Breast epithelium (tissue), 4 donors: ENCODE results near the gene SNX1. TPM values are rescaled to one million over a fixed set of nuclear protein-coding genes. Genes with fewer than 3 reads are reported as not detected.

Source experiments
- DNase-seq, 2 donors: peaks; one replicate each; pipeline ENCODE4 v3.0.0-alpha.2; 2019; ENCODE audit warnings: low spot score in 2 of 2
- H3K27ac ChIP-seq, 2 donors: fragments of 200-600 bp; sonication (generic) in 1 of 2; one replicate each; pipeline ENCODE4 v1.5.1; 2016 to 2019; ENCODE audit warnings: mild to moderate bottlenecking in 1 of 2
- H3K27me3 ChIP-seq, 2 donors: fragments of 200-600 bp; sonication (generic) in 1 of 2; one replicate each; pipeline versions ENCODE4 v1.5.1 to v1.6.0; 2017 to 2019; ENCODE audit warnings: control low read depth in 1 of 2, mild to moderate bottlenecking in 1 of 2
- H3K36me3 ChIP-seq: fragments of 200-600 bp; one replicate; pipeline ENCODE4 v1.5.1; 2019
- H3K4me1 ChIP-seq, 2 donors: fragments of 200-600 bp; sonication (generic); one replicate each; pipeline ENCODE4 v1.5.1; 2016 to 2019; ENCODE audit warnings: control low read depth in 1 of 2
- H3K4me3 ChIP-seq, 3 donors: fragments of 200-600 bp; sonication (generic); 1 replicate in 2 of 3; 2 replicates in 1 of 3; pipeline ENCODE4 v1.5.1; 2016 to 2019; ENCODE audit warnings: mild to moderate bottlenecking in 3 of 3, moderate library complexity in 2 of 3
- H3K9me3 ChIP-seq, 2 donors: fragments of 200-600 bp; sonication (generic) in 1 of 2; one replicate each; pipeline ENCODE4 v1.5.1; 2016 to 2019; ENCODE audit warnings: control low read depth in 1 of 2
- CTCF ChIP-seq, 3 donors: fragments of 450-650 bp; IDR thresholded peaks; one replicate each; pipeline ENCODE4 v1.5.1; 2016 to 2017; ENCODE audit warnings: antibody characterized with exemption in 3 of 3, mild to moderate bottlenecking in 3 of 3, moderate library complexity in 3 of 3
- POLR2A ChIP-seq: fragments of 450-650 bp; IDR thresholded peaks from one replicate; pipeline ENCODE4 v1.6.1; 2016; ENCODE audit warnings: antibody characterized with exemption, mild to moderate bottlenecking, moderate library complexity
- POLR2AphosphoS5 ChIP-seq, 3 donors: sonication (generic); formaldehyde crosslinking; IDR thresholded peaks; one replicate each; pipeline ENCODE4 v1.6.1; 2017; ENCODE audit warnings: antibody characterized with exemption in 3 of 3
- intact Hi-C: fragments of 100-400 bp; cut with DNase I; formaldehyde crosslinking; loops from one replicate; pipeline ENCODE4 v1.15.1; 2023; ENCODE audit warnings: low total_unique reads
- total RNA-seq, 3 donors: library from RNA; depleted of rRNA; stranded (reverse); fragments of >200 nt; gene quantifications; one replicate each; pipeline ENCODE4 v1.1.0, GENCODE V29; 2016

The SNX1 gene
- total RNA-seq, result 100 to 1,000 TPM; 107 to 144 (median 125) TPM

GRCh38 chr15:64095795-64096667, at the start of gene SNX1:
Gene SNX1 (plus strand): TSS chr15:64095982. CDS start chr15:64096014, 32 bp downstream.
- H3K36me3 ChIP-seq, result no peaks in the 10 kb centered on the region
- peak; percentile 92 to 94 for DNase-seq
- peak within 1 kb of the TSS; percentile 90 to 97 (median 97) for H3K4me3 ChIP-seq
- H3K27me3 ChIP-seq, result no peaks in the 10 kb centered on the region
- H3K27ac ChIP-seq, result peak within 1 kb of the TSS; percentile 94 to 95
- intact Hi-C loops, result no loop called here
- peaks cover 9 to 21% of the 10 kb centered on the region in 2 donors for H3K4me1 ChIP-seq
- TF ChIP-seq CTCF (IDR thresholded peaks at IDR 0.05) (peak; percentile 27 to 59 (median 57)), POLR2AphosphoS5 (IDR thresholded peaks at IDR 0.05) (peak; percentile 99 to 100 (median 99)), POLR2A (peak; percentile 98)
- H3K9me3 ChIP-seq, result no peaks in the 10 kb centered on the region

GRCh38 chr15:64046421-64047153, 49.2 kb upstream of the SNX1 start, which contains the start of gene DAPK2:
Gene DAPK2 (minus strand): TSS chr15:64046485. CDS start chr15:64040261, 6,224 bp downstream.
- Histone ChIP-seq H3K27me3 (no peaks in the 10 kb centered on the region), H3K4me3 (peak within 1 kb of the TSS; percentile 51 to 81 (median 73)), H3K36me3 (no peaks in the 10 kb centered on the region), H3K27ac (peak within 1 kb of the TSS; percentile 74 to 76), H3K9me3 (no peaks in the 10 kb centered on the region), H3K4me1 (no peaks in the 10 kb centered on the region)
- peak in 1 of 2 donors; percentile 55 for DNase-seq
- intact Hi-C loops, result no loop called here
- TF ChIP-seq POLR2A, result no peak
- peak; percentile 61 to 72 (median 62) for TF ChIP-seq CTCF (IDR thresholded peaks at IDR 0.05)
- no peak for TF ChIP-seq POLR2AphosphoS5 (IDR thresholded peaks at IDR 0.05)

- Histone ChIP-seq H3K4me3 (no peak overlapping the region), H3K36me3 (no peaks in the 10 kb centered on the region), H3K27me3 (no peaks in the 10 kb centered on the region), H3K9me3 (no peaks in the 10 kb centered on the region), H3K27ac (no peak overlapping the region), H3K4me1 (no peaks in the 10 kb centered on the region)
- TF ChIP-seq CTCF (IDR thresholded peaks at IDR 0.05), result no peak
- no peak for TF ChIP-seq POLR2A
- no peak for TF ChIP-seq POLR2AphosphoS5 (IDR thresholded peaks at IDR 0.05)
- no peak for DNase-seq
- intact Hi-C loops, result no loop called here
Measured at GRCh38 chr15:64048781-64049460, 46.9 kb upstream of the SNX1 start.

- H3K27ac ChIP-seq, result no peak overlapping the region
- TF ChIP-seq POLR2A (no peak), CTCF (IDR thresholded peaks at IDR 0.05) (no peak), POLR2AphosphoS5 (IDR thresholded peaks at IDR 0.05) (no peak)
- no peaks in the 10 kb centered on the region for H3K36me3 ChIP-seq
- no peaks in the 10 kb centered on the region for H3K27me3 ChIP-seq
- no peaks in the 10 kb centered on the region for H3K9me3 ChIP-seq
- no peak for DNase-seq
- no peak overlapping the region for H3K4me3 ChIP-seq
- no peaks in the 10 kb centered on the region for H3K4me1 ChIP-seq
- intact Hi-C loops, result no loop called here
Measured at GRCh38 chr15:64050281-64051092, 45.3 kb upstream of the SNX1 start.
